SK-N-SH treated with all-trans-retinoic acid at 6 μM for 48 hours (cell line): ENCODE data around the gene CNOT9.

Source experiments
- ATAC-seq: fragments of 200-7000 bp; cut with Tn5 transposase; 3 replicates; pipeline ENCODE4 v1.9.1; 2020; ENCODE audit warnings: mild to moderate bottlenecking, moderate library complexity
- BACH2 ChIP-seq: fragments of 250-450 bp; sonication (Bioruptor Pico); IDR thresholded peaks from 2 replicates; pipeline ENCODE4 v1.9.0; 2021; ENCODE audit warnings: mild to moderate bottlenecking, borderline replicate concordance
- CSRNP3 ChIP-seq: fragments of 250-450 bp; sonication (Bioruptor Pico); IDR thresholded peaks from 2 replicates; pipeline ENCODE4 v1.5.1; 2021; ENCODE audit warnings: mild to moderate bottlenecking, moderate library complexity
- OSR1 ChIP-seq: fragments of 250-450 bp; sonication (Bioruptor Pico); IDR thresholded peaks from 2 replicates; pipeline ENCODE4 v1.8.0; 2022; ENCODE audit warnings: moderate library complexity, mild to moderate bottlenecking, inconsistent platforms
- PATZ1 ChIP-seq: fragments of 250-450 bp; sonication (Bioruptor Pico); IDR thresholded peaks from 2 replicates; pipeline ENCODE4 v1.8.0; 2020; ENCODE audit warnings: mild to moderate bottlenecking, moderate library complexity, borderline replicate concordance
- POU6F1 ChIP-seq: fragments of 250-450 bp; sonication (Bioruptor Pico); IDR thresholded peaks from 2 replicates; pipeline ENCODE4 v1.8.0; 2021; ENCODE audit warnings: low read depth, mild to moderate bottlenecking, moderate library complexity, borderline replicate concordance
- TCF4 ChIP-seq: fragments of 250-450 bp; sonication (Bioruptor Pico); IDR thresholded peaks from 2 replicates; pipeline ENCODE4 v1.8.0; 2021; ENCODE audit warnings: mild to moderate bottlenecking, moderate library complexity, borderline replicate concordance
- TSHZ2 ChIP-seq: fragments of 250-450 bp; sonication (Bioruptor Pico); IDR thresholded peaks from 2 replicates; pipeline ENCODE4 v1.5.0; 2020; ENCODE audit warnings: mild to moderate bottlenecking, moderate library complexity
- ZFP3 ChIP-seq: fragments of 250-450 bp; sonication (Bioruptor Pico); IDR thresholded peaks from 2 replicates; pipeline ENCODE4 v1.5.0; 2020; ENCODE audit warnings: mild to moderate bottlenecking, moderate library complexity
- ZNF565 ChIP-seq: fragments of 450-650 bp; formaldehyde crosslinking; conservative IDR thresholded peaks from 2 replicates; pipeline ENCODE4 v1.5.0; 2020; ENCODE audit warnings: low read depth, mild to moderate bottlenecking, moderate library complexity
- TF ChIP-seq, protein P1 (sequence below): fragments of 250-450 bp; sonication (Bioruptor Pico); IDR thresholded peaks from 2 replicates; pipeline ENCODE4 v1.5.1; 2020; ENCODE audit warnings: low read depth, mild to moderate bottlenecking, moderate library complexity

Gene CNOT9

GRCh38 chr2:218638372-218638771 lies 69.7 kb downstream of the CNOT9 start (continued):
- no peak for TF ChIP-seq TSHZ2
- TF ChIP-seq CSRNP3 (CRISPR knock-in tag) = no peak
- no peak for TF ChIP-seq TCF4 (CRISPR knock-in tag)
- TF ChIP-seq PATZ1 (CRISPR knock-in tag) = no peak
- TF ChIP-seq ZNF565 (CRISPR knock-in tag) = no peak

DNA sequence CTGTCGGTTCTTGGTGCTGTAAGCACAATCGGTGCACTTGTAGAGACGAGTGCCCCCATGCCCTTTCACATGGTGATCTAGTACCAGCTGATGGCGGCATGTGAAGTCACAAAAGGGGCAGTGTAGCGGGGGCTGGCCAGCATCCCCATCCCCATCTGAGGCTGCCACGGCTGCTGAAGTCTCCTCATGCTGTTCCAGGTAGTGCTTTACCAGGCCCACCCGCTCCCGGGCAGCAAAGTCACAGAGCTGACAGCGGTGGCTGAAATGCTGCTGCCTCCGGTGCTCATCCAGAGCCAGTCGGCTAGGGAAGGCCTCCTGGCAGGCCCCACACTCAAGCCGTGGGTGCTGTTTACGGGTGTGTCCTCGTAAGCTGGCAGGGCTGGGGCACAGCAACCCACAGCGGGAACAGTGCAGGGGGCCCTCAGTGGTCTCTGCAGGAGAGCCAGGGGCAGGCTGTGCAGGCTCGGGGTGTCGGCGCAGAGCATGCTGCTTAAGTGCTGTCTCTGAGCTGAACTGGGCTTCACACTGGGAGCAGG lies 73.5 kb downstream of the CNOT9 start:
- no peak; the same call in 2 of the 3 replicates for ATAC-seq
- no peak for TF ChIP-seq PATZ1 (CRISPR knock-in tag)
- TF ChIP-seq ZFP3 (CRISPR knock-in tag) = no peak
- no peak for TF ChIP-seq ZNF565 (CRISPR knock-in tag)
- TF ChIP-seq, protein P1, sequence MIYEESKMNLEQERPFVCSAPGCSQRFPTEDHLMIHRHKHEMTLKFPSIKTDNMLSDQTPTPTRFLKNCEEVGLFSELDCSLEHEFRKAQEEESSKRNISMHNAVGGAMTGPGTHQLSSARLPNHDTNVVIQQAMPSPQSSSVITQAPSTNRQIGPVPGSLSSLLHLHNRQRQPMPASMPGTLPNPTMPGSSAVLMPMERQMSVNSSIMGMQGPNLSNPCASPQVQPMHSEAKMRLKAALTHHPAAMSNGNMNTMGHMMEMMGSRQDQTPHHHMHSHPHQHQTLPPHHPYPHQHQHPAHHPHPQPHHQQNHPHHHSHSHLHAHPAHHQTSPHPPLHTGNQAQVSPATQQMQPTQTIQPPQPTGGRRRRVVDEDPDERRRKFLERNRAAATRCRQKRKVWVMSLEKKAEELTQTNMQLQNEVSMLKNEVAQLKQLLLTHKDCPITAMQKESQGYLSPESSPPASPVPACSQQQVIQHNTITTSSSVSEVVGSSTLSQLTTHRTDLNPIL (CRISPR knock-in tag) = no peak
- no peak for TF ChIP-seq BACH2

DNA sequence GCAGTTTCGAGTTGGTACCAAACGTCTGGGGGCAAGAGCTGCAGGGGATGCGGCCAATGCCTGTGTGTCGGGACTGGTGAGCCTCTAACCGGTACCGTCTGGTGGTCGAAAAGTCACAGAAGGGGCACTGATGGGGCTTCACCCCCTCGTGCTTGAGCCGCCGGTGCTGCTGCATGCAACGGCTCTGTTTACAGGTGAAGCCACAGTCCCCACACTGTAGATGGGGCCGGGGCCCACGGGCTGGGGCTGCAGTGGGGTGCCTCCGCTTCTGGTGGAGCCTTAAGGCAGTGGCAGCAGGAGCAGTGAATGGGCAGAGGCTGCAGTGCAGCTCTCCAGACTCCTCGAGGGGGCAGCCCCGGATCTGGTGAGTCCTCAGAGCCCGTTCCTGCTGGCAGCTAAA lies 74.1 kb downstream of the CNOT9 start:
- no peak for TF ChIP-seq POU6F1 (CRISPR knock-in tag)
- TF ChIP-seq TSHZ2 = no peak
- ATAC-seq = no peak

DNA sequence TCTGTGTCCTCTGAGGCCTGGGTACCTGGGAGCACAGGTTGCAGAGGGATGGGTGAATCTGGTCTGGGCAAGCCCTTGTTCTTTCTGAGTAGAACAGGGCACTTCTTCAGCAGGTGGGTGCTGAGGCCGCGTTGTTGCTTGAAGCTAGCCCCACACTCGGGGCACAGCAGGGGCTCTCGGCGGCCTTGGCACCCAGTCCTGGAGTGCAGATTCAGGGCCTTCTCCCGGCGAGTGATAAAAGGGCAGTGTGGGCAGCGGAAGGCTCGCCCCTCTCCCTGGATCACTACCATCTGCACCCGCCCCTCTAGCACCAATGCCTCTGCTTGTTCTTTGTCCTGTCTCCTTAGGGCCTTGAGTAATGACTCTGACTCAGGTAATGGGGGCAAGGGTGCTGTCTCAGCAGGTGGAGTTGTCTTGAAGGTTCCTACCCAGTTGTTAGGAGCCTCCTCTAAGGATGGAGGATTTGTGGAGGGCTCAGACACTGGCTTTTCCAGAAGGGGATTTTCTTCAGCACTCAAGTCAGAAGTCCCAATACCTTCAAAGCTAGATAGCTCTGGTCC lies 75.2 kb downstream of the CNOT9 start:
- ATAC-seq = no peak
- TF ChIP-seq OSR1 (CRISPR knock-in tag) = no peak
- no peak for TF ChIP-seq TCF4 (CRISPR knock-in tag)
- no peak for TF ChIP-seq TSHZ2
